Left ventricle myocardium inferior (tissue), 1 donor: ENCODE data around the gene HOXA13. TPM values are rescaled to one million over a fixed set of nuclear protein-coding genes. Genes with fewer than 3 reads are reported as not detected.

Experiments used
- DNase-seq: peaks from one replicate; pipeline ENCODE4 v3.0.0-alpha.2; 2020
- H3K27ac ChIP-seq: fragments of 200-600 bp; replicated peaks from 2 replicates; pipeline ENCODE4 v1.8.0; 2021
- H3K27me3 ChIP-seq: fragments of 200-600 bp; 2 replicates; pipeline ENCODE4 v1.8.0; 2021; ENCODE audit warnings: low read depth
- H3K36me3 ChIP-seq: fragments of 200-600 bp; 2 replicates; pipeline ENCODE4 v1.8.0; 2021
- H3K4me1 ChIP-seq: fragments of 200-600 bp; 2 replicates; pipeline ENCODE4 v1.8.0; 2021
- H3K4me3 ChIP-seq: fragments of 200-600 bp; 2 replicates; pipeline ENCODE4 v1.8.0; 2021; ENCODE audit warnings: mild to moderate bottlenecking, moderate library complexity
- H3K9me3 ChIP-seq: fragments of 200-600 bp; replicated peaks from 2 replicates; pipeline ENCODE4 v1.8.0; 2021
- CTCF ChIP-seq: fragments of 200-600 bp; IDR thresholded peaks from 2 replicates; pipeline ENCODE4 v1.8.0; 2021; ENCODE audit warnings: antibody characterized with exemption, mild to moderate bottlenecking, borderline replicate concordance
- intact Hi-C: fragments of 100-400 bp; cut with micrococcal nuclease; formaldehyde crosslinking; loops from one replicate; pipeline ENCODE4 v1.11.0; 2022
- total RNA-seq: library from RNA; stranded (reverse); fragmentation: NEBNext Ultra II Directional; extraction: Animal tissue kit (Norgen Biotek cat#: 25700); gene quantifications from one replicate; pipeline ENCODE4 v1.2.1, GENCODE V29; 2021
- donor health status: DM: no; HTN: yes; CAD: no; lungs with severe emphysema.

Gene HOXA13
- total RNA-seq, 1 donor from 2014 or later = not detected

- H3K4me3 ChIP-seq = peak within 1 kb of the TSS; percentile 44
- no peak for DNase-seq
- no peaks in the 10 kb centered on the region for H3K9me3 ChIP-seq
- H3K27ac ChIP-seq = no peak within 1 kb of the TSS
- H3K36me3 ChIP-seq = no peaks in the 10 kb centered on the region
- peaks cover 100% of the 10 kb centered on the region for H3K27me3 ChIP-seq
- H3K4me1 ChIP-seq = peaks cover 51% of the 10 kb centered on the region
- TF ChIP-seq CTCF = no peak
- intact Hi-C loops = no loop called here
Observed at GRCh38 chr7:27242555-27243339, 42.9 kb upstream of the HOXA13 start, which contains the start of gene EVX1. Gene EVX1, plus strand, starts transcription at chr7:27242802. Its CDS starts 229 bp downstream, at chr7:27243031.

- Histone ChIP-seq H3K4me3 (peak overlapping the region; percentile 44), H3K27ac (no peak overlapping the region), H3K27me3 (peaks cover 100% of the 10 kb centered on the region), H3K9me3 (no peaks in the 10 kb centered on the region), H3K36me3 (no peaks in the 10 kb centered on the region), H3K4me1 (peaks cover 51% of the 10 kb centered on the region)
- DNase-seq = no peak
- intact Hi-C loops = no loop called here
- no peak for TF ChIP-seq CTCF
Observed at GRCh38 chr7:27242154-27242553, 42.3 kb upstream of the HOXA13 start.

- intact Hi-C loops = no loop called here
- no peak for DNase-seq
- TF ChIP-seq CTCF = no peak
- peaks cover 100% of the 10 kb centered on the region for H3K27me3 ChIP-seq
- H3K4me1 ChIP-seq = peaks cover 50% of the 10 kb centered on the region
- no peaks in the 10 kb centered on the region for H3K9me3 ChIP-seq
- H3K36me3 ChIP-seq = no peaks in the 10 kb centered on the region
- H3K27ac ChIP-seq = no peak overlapping the region
- no peak overlapping the region for H3K4me3 ChIP-seq
Observed at GRCh38 chr7:27241189-27242056, 41.5 kb upstream of the HOXA13 start.

GRCh38 chr7:27240015-27240731, 40.3 kb upstream of the HOXA13 start:
- TF ChIP-seq CTCF = no peak
- intact Hi-C loops = no loop called here
- Histone ChIP-seq H3K9me3 (no peaks in the 10 kb centered on the region), H3K4me1 (peaks cover 46% of the 10 kb centered on the region), H3K4me3 (peak overlapping the region; percentile 49), H3K27ac (no peak overlapping the region), H3K27me3 (peaks cover 100% of the 10 kb centered on the region), H3K36me3 (no peaks in the 10 kb centered on the region)
- DNase-seq = no peak

- Histone ChIP-seq H3K9me3 (no peaks in the 10 kb centered on the region), H3K27ac (no peak overlapping the region), H3K4me1 (peaks cover 43% of the 10 kb centered on the region), H3K4me3 (peak overlapping the region; percentile 49), H3K36me3 (no peaks in the 10 kb centered on the region), H3K27me3 (peaks cover 100% of the 10 kb centered on the region)
- no peak for TF ChIP-seq CTCF
- intact Hi-C loops = loop anchor here (10.0 kb wide), 1 partner anchor 335 kb away; no protein-coding TSS in a partner anchor
- no peak for DNase-seq
Observed at GRCh38 chr7:27239387-27240014, 39.6 kb upstream of the HOXA13 start.
